ENCODE measurements around the gene LDAH. TPM values are rescaled to one million over a fixed set of nuclear protein-coding genes. Genes with fewer than 3 reads are reported as not detected.

Gene LDAH
- total and polyA plus RNA-seq, 2 experiments from 2014 or later, result 13.2 to 27.6 TPM

GRCh38 chr2:20647738-20648137, 175.2 kb downstream of the LDAH start:
- H3K36me3 ChIP-seq (ENCODE audit: low read depth), result no peaks in the 10 kb centered on the region
- no peak overlapping the region for H3K4me3 ChIP-seq
- H3K4me1 ChIP-seq (ENCODE audit: insufficient read depth), result peaks cover 7% of the 10 kb centered on the region; the same call in 1 of the 2 replicates
- no peaks in the 10 kb centered on the region for H3K9me2 ChIP-seq (ENCODE audit: insufficient read depth)
- no peaks in the 10 kb centered on the region for H4K20me1 ChIP-seq (ENCODE audit: insufficient read depth)
- H3K27me3 ChIP-seq (replicated peaks; ENCODE audit: insufficient read depth), result no peaks in the 10 kb centered on the region
- 90 to 95% methylated on average over 8 of the region's 8 CpGs for WGBS, 2 experiments (ENCODE audit: low coverage in 1 of 2, low lambda C conversion rate in 2 of 2, missing lambda C conversion rate in 2 of 2)
- H3F3A ChIP-seq (ENCODE audit: insufficient read depth), result no peaks in the 10 kb centered on the region
- H3K4me2 ChIP-seq (ENCODE audit: unreplicated experiment), result no peak overlapping the region
- no peak overlapping the region for H3K9ac ChIP-seq
- H2AFZ ChIP-seq, result no peak overlapping the region
- TF ChIP-seq EZH2 (IDR thresholded peaks at IDR 0.05; ENCODE audit: insufficient read depth, poor library complexity, severe bottlenecking) (no peak), EZH2phosphoT487 (IDR thresholded peaks at IDR 0.05; ENCODE audit: insufficient read depth, low read depth) (no peak)
- no peak overlapping the region for H3K27ac ChIP-seq
- DNase-seq, result no peak
- in situ Hi-C loops (cut with MboI), result loop anchor here (10.0 kb wide), 1 partner anchor 213 kb away; no protein-coding TSS in a partner anchor
- peaks cover 9% of the 10 kb centered on the region; the same call in 1 of the 2 replicates for H3K79me2 ChIP-seq (ENCODE audit: insufficient read depth)
- H3K9me3 ChIP-seq (ENCODE audit: low read depth), result no peaks in the 10 kb centered on the region

GRCh38 chr2:20647211-20647610, 175.7 kb downstream of the LDAH start:
- in situ Hi-C loops (cut with MboI), result loop anchor here (10.0 kb wide), 1 partner anchor 212 kb away; no protein-coding TSS in a partner anchor
- no peak overlapping the region for H3K4me2 ChIP-seq (ENCODE audit: unreplicated experiment)
- no peak for DNase-seq
- H3K9ac ChIP-seq, result no peak overlapping the region
- no peaks in the 10 kb centered on the region for H3K27me3 ChIP-seq (replicated peaks; ENCODE audit: insufficient read depth)
- H3K9me3 ChIP-seq (ENCODE audit: low read depth), result no peaks in the 10 kb centered on the region
- H4K20me1 ChIP-seq (ENCODE audit: insufficient read depth), result no peaks in the 10 kb centered on the region
- no peak overlapping the region for H3K4me3 ChIP-seq
- no peak overlapping the region for H3K27ac ChIP-seq
- H3K36me3 ChIP-seq (ENCODE audit: low read depth), result no peaks in the 10 kb centered on the region
- TF ChIP-seq EZH2 (IDR thresholded peaks at IDR 0.05; ENCODE audit: insufficient read depth, poor library complexity, severe bottlenecking) (no peak), EZH2phosphoT487 (IDR thresholded peaks at IDR 0.05; ENCODE audit: insufficient read depth, low read depth) (no peak)
- peaks cover 7% of the 10 kb centered on the region; the same call in 1 of the 2 replicates for H3K4me1 ChIP-seq (ENCODE audit: insufficient read depth)
- no peak overlapping the region for H2AFZ ChIP-seq
- 78 to 88% methylated on average over 3 of the region's 3 CpGs for whole genome bisulfite sequencing, 2 experiments (ENCODE audit: low coverage in 1 of 2, low lambda C conversion rate in 2 of 2, missing lambda C conversion rate in 2 of 2)
- H3K79me2 ChIP-seq (ENCODE audit: insufficient read depth), result peaks cover 9% of the 10 kb centered on the region; the same call in 1 of the 2 replicates
- H3F3A ChIP-seq (ENCODE audit: insufficient read depth), result no peaks in the 10 kb centered on the region
- no peaks in the 10 kb centered on the region for H3K9me2 ChIP-seq (ENCODE audit: insufficient read depth)

GRCh38 chr2:20646446-20646845, 176.5 kb downstream of the LDAH start:
- Histone ChIP-seq H2AFZ (no peak overlapping the region), H3K9ac (no peak overlapping the region), H3K27ac (no peak overlapping the region), H3K27me3 (replicated peaks; ENCODE audit: insufficient read depth) (no peaks in the 10 kb centered on the region), H3K4me2 (ENCODE audit: unreplicated experiment) (no peak overlapping the region), H3K9me2 (ENCODE audit: insufficient read depth) (no peaks in the 10 kb centered on the region), H3K36me3 (ENCODE audit: low read depth) (no peaks in the 10 kb centered on the region), H3F3A (ENCODE audit: insufficient read depth) (no peaks in the 10 kb centered on the region), H3K9me3 (ENCODE audit: low read depth) (no peaks in the 10 kb centered on the region), H3K79me2 (ENCODE audit: insufficient read depth) (peaks cover 9% of the 10 kb centered on the region; the same call in 1 of the 2 replicates), H3K4me1 (ENCODE audit: insufficient read depth) (peaks cover 7% of the 10 kb centered on the region; the same call in 1 of the 2 replicates), H4K20me1 (ENCODE audit: insufficient read depth) (no peaks in the 10 kb centered on the region), H3K4me3 (no peak overlapping the region)
- 91 to 95% methylated on average over 20 of the region's 20 CpGs for WGBS, 2 experiments (ENCODE audit: low coverage in 1 of 2, low lambda C conversion rate in 2 of 2, missing lambda C conversion rate in 2 of 2)
- in situ Hi-C loops (cut with MboI), result loop anchor here (10.0 kb wide), 1 partner anchor 212 kb away; no protein-coding TSS in a partner anchor
- DNase-seq, result no peak
- TF ChIP-seq EZH2phosphoT487 (IDR thresholded peaks at IDR 0.05; ENCODE audit: insufficient read depth, low read depth) (no peak), EZH2 (IDR thresholded peaks at IDR 0.05; ENCODE audit: insufficient read depth, poor library complexity, severe bottlenecking) (no peak)

DNA sequence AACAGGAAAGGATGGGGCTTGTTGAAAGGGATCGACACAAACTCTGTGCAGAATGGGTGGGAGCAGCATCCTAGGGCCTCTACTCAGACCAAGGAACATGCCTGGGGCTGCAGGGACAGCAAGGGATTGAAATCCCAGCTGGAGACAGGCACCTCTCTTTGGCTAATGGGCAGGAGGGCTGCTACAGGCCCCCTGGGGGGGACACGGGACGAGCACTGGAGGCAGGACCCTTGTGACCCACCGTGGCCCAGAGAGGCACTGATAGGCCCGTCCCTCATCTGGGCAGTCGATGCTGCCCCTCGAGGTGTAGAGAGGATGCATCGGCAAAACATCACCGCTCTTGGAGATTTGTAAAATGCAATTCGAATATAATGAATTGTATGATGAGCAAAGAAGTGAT, 177.1 kb downstream of the LDAH start:
- Histone ChIP-seq H4K20me1 (ENCODE audit: insufficient read depth) (no peaks in the 10 kb centered on the region), H3K9me3 (ENCODE audit: low read depth) (no peaks in the 10 kb centered on the region), H3K4me1 (ENCODE audit: insufficient read depth) (peaks cover 7% of the 10 kb centered on the region; the same call in 1 of the 2 replicates), H2AFZ (no peak overlapping the region), H3F3A (ENCODE audit: insufficient read depth) (no peaks in the 10 kb centered on the region), H3K79me2 (ENCODE audit: insufficient read depth) (peaks cover 9% of the 10 kb centered on the region; the same call in 1 of the 2 replicates), H3K9me2 (ENCODE audit: insufficient read depth) (no peaks in the 10 kb centered on the region), H3K4me2 (ENCODE audit: unreplicated experiment) (no peak overlapping the region), H3K27me3 (replicated peaks; ENCODE audit: insufficient read depth) (no peaks in the 10 kb centered on the region), H3K9ac (no peak overlapping the region), H3K4me3 (no peak overlapping the region), H3K36me3 (ENCODE audit: low read depth) (no peaks in the 10 kb centered on the region), H3K27ac (no peak overlapping the region)
- no peak for DNase-seq
- in situ Hi-C loops (cut with MboI), result loop anchor here (10.0 kb wide), 1 partner anchor 211 kb away; no protein-coding TSS in a partner anchor
- TF ChIP-seq EZH2phosphoT487 (IDR thresholded peaks at IDR 0.05; ENCODE audit: insufficient read depth, low read depth) (no peak), EZH2 (IDR thresholded peaks at IDR 0.05; ENCODE audit: insufficient read depth, poor library complexity, severe bottlenecking) (no peak)
- 94 to 97% methylated on average over 10 of the region's 10 CpGs for WGBS, 2 experiments (ENCODE audit: low coverage in 1 of 2, low lambda C conversion rate in 2 of 2, missing lambda C conversion rate in 2 of 2)

Data from GM23248 (cell line).